ENCODE measurements around the gene SLC12A1.

The SLC12A1 gene

GRCh38 chr15:48191574-48192225 lies 14.4 kb upstream of the SLC12A1 start, which contains the start of gene CTXN2:
CTXN2 (plus strand) TSS chr15:48191665; CDS start chr15:48201301, 9,636 bp downstream.
- in situ Hi-C loops (cut with HindIII; ENCODE audit: low sequenced_read_pairs) = no loop called here
- TF ChIP-seq CTCF (IDR thresholded peaks at IDR 0.05; ENCODE audit: low read depth, low read length) = no peak
- no peak for DNase-seq (ENCODE audit: low read depth, low spot score)
- peak within 1 kb of the TSS; percentile 14 for H3K4me3 ChIP-seq (ENCODE audit: low read depth, low read length)

GRCh38 chr15:48202068-48202467 lies 4.0 kb upstream of the SLC12A1 start:
- DNase-seq (ENCODE audit: low read depth, low spot score) = no peak
- no peak for TF ChIP-seq CTCF (IDR thresholded peaks at IDR 0.05; ENCODE audit: low read depth, low read length)
- in situ Hi-C loops (cut with HindIII; ENCODE audit: low sequenced_read_pairs) = no loop called here
- H3K4me3 ChIP-seq (ENCODE audit: low read depth, low read length) = no peak overlapping the region

GRCh38 chr15:48221261-48221660 lies 15.2 kb downstream of the SLC12A1 start:
- DNase-seq (ENCODE audit: low read depth, low spot score) = no peak
- in situ Hi-C loops (cut with HindIII; ENCODE audit: low sequenced_read_pairs) = no loop called here

GRCh38 chr15:48221885-48222284 lies 15.8 kb downstream of the SLC12A1 start:
- peak; percentile 10 for DNase-seq (ENCODE audit: low read depth, low spot score)
- TF ChIP-seq CTCF (IDR thresholded peaks at IDR 0.05; ENCODE audit: low read depth, low read length) = no peak
- no peak overlapping the region for H3K4me3 ChIP-seq (ENCODE audit: low read depth, low read length)
- in situ Hi-C loops (cut with HindIII; ENCODE audit: low sequenced_read_pairs) = no loop called here

More at GRCh38 chr15:48221261-48221660, 15.2 kb downstream of the SLC12A1 start:
- H3K4me3 ChIP-seq (ENCODE audit: low read depth, low read length) = no peak overlapping the region
- TF ChIP-seq CTCF (IDR thresholded peaks at IDR 0.05; ENCODE audit: low read depth, low read length) = no peak

GRCh38 chr15:48222627-48223026 lies 16.5 kb downstream of the SLC12A1 start:
- in situ Hi-C loops (cut with HindIII; ENCODE audit: low sequenced_read_pairs) = no loop called here
- no peak overlapping the region for H3K4me3 ChIP-seq (ENCODE audit: low read depth, low read length)
- DNase-seq (ENCODE audit: low read depth, low spot score) = no peak
- no peak for TF ChIP-seq CTCF (IDR thresholded peaks at IDR 0.05; ENCODE audit: low read depth, low read length)

- TF ChIP-seq CTCF (IDR thresholded peaks at IDR 0.05; ENCODE audit: low read depth, low read length) = no peak
- no peak overlapping the region for H3K4me3 ChIP-seq (ENCODE audit: low read depth, low read length)
- in situ Hi-C loops (cut with HindIII; ENCODE audit: low sequenced_read_pairs) = no loop called here
- no peak for DNase-seq (ENCODE audit: low read depth, low spot score)
These were observed 19.7 kb downstream of the SLC12A1 start for GRCh38 chr15:48225771-48226170.
